ENCODE data around the gene TCF7.

Gene TCF7

DNA sequence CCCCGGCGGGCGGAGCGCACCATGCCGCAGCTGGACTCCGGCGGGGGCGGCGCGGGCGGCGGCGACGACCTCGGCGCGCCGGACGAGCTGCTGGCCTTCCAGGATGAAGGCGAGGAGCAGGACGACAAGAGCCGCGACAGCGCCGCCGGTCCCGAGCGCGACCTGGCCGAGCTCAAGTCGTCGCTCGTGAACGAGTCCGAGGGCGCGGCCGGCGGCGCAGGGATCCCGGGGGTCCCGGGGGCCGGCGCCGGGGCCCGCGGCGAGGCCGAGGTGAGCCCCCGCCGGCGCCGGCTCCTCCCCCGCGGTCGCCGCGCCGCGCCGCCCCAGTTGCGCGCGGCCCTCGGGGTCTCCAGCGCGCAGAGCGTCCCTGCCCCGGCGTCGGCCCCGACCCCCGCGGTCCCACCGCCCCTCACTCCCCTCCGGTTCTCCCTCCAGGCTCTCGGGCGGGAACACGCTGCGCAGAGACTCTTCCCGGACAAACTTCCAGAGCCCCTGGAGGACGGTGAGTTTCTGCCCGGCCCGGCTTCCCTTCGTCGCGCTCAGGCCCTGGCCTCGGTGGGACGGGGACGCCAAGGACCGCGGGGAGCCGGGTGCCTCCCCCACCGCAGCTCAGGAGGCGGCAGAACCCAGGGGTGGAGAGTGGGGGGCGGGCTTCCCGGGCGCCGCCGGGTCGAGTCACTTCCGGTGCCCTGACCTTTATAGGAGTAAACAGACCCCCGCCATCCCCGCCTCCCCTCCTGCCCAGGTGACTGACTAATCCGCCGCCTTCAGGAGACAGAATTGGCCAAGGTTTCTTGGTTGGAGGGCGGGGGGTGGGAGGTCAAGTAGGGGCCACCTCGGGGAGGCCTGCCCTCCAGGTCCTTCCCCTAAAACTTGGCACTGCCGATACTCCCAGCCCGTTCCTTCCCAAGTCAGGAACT lies 665 bp downstream of the TCF7 start:
- no peak for DNase-seq

DNA sequence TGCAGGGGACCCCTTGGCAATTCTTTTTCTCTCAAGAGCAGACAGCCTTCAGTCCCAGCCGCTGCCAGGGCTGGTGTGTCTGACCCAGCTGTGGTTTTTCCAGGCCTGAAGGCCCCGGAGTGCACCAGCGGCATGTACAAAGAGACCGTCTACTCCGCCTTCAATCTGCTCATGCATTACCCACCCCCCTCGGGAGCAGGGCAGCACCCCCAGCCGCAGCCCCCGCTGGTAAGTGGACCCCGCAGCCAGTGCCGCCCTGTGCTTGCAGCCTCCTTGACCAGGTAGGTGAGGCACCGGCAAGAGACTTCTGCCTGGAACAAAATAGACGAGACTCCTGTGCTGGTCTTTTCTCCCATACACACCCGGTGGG lies 1.3 kb downstream of the TCF7 start:
- DNase-seq, result no peak

GRCh38 chr5:134116286-134116685 lies 1.8 kb downstream of the TCF7 start:
- DNase-seq, result no peak

DNA sequence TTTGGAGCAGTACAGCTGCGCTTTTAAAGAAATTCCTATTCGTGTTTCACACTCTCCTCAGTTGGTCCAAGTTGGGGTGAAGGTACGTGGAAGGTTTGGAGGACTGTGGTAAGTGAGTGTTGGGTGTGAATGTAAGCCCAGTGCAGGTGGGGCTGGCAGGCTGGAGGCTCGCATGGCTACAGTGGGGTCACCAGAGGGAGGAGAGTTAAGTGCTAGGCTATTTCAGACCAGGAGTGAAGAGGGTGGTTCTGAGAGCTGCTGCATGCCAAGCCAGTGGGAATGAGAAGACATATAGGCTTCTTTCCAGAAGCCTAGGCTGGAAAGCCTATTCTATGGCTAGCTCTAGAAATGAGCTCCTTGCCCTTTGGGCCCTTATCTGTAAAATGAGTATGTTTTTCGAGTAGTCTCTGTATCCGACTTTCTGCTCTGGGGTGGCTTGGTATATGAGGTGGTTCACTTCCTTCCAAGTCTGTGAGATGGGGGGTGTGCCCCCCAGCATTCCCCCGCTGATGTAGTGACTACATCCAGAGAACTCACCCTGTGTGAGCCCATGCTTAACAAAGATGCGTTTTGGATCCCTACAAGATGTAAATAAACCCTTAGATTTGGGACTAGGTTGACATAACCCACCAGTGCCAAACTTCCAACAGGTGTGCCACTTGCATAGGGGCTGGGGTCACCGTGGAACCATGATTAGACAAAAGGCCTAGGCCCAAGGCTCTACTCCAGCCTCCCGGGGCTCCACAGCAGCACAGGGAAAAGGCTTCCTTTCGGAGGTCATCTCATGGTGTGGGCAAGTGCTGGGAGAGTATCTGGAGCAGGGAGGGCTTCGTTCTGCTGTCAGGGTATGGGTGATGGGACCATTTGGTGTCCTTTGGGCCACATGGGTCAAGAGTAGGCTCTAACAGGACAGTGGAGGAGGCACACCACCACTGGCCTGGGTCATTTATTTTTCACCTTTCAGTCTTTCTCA lies 2.6 kb downstream of the TCF7 start:
- no peak for DNase-seq

- no peak for DNase-seq
These were observed 3.8 kb downstream of the TCF7 start for GRCh38 chr5:134118212-134118835.

- DNase-seq, result no peak
These were observed 5.2 kb downstream of the TCF7 start for GRCh38 chr5:134119720-134120119.

- DNase-seq, result no peak
These were observed 6.1 kb downstream of the TCF7 start for GRCh38 chr5:134120386-134121138.

- DNase-seq, result no peak
These were observed 8.0 kb downstream of the TCF7 start for GRCh38 chr5:134122530-134122929.

DNA sequence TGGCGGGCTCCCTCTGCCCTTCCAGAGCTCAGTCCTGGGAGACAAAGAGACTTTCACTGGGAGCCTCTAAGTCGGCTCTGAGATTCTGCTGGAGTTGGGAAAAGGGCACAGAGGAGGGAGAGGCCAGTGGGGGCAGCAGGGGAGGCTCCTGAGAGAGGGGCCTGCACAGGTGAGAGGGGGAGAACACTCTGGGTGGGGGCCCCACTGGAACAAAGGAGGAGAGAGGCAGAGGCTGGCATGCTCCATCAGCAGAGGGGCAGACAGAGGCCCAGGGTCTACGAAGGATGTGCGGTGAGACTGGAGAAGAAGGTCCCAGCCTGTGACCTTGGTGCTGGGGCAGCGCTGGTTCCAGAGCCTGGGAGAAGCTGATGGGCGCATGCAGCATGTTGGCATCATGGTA lies 8.9 kb downstream of the TCF7 start:
- no peak for DNase-seq

GRCh38 chr5:134124289-134125038 lies 10.0 kb downstream of the TCF7 start:
- no peak for DNase-seq

GRCh38 chr5:134125039-134126015 lies 10.8 kb downstream of the TCF7 start:
- no peak for DNase-seq

GRCh38 chr5:134127376-134127861 lies 12.9 kb downstream of the TCF7 start:
- no peak for DNase-seq

DNA sequence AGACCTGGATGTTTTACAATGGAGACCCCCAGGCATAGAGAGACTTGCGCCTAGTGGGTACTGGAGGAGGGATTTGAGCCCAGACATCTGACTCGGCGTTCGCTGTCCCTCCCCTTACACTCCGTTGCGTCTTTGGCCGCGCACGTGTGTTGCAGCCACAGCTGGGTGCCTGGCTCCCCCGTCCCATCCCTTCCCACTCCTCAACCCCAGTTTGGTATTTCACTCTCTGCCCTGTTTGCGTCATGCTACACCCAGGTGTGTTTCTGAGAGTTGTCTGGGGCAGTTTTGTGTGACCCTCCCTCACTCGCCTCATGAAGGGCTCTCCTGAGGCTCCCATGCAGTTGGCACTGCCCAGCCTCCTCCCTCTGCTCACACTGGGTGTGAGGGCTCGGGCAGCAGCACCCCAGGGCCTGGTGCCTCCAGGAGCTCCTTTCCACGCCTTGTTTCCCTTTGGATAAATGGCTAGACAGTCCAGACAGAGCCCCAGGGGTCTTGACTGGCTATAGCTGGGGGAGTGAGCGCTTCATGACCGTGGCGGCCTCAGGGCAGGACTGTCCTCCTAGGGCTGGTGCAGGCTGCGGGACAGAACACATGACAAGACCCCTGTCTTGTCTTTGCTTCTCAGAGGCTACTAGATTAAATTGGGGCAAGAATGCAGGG lies 13.6 kb downstream of the TCF7 start:
- no peak for DNase-seq

DNA sequence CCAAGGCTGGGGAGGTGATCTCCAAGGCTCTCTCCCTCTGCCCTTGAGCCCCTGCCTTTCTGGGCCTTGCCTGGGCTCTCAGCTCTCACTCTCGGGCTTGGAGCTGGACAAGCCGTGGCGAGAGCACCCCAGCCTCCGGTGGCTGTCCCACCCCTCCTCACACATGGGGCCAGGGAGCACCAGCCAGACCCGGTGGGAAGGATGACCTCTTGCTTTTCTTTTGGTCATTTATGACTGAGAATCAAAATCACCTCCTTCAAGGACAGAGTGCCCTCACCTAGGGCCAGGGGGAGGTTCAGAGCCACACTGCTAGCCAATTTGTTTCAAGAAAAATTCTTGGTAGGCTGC lies 14.1 kb downstream of the TCF7 start:
- DNase-seq, result no peak

- DNase-seq, result no peak
These were observed 15.1 kb downstream of the TCF7 start for GRCh38 chr5:134129411-134130238.

DNA sequence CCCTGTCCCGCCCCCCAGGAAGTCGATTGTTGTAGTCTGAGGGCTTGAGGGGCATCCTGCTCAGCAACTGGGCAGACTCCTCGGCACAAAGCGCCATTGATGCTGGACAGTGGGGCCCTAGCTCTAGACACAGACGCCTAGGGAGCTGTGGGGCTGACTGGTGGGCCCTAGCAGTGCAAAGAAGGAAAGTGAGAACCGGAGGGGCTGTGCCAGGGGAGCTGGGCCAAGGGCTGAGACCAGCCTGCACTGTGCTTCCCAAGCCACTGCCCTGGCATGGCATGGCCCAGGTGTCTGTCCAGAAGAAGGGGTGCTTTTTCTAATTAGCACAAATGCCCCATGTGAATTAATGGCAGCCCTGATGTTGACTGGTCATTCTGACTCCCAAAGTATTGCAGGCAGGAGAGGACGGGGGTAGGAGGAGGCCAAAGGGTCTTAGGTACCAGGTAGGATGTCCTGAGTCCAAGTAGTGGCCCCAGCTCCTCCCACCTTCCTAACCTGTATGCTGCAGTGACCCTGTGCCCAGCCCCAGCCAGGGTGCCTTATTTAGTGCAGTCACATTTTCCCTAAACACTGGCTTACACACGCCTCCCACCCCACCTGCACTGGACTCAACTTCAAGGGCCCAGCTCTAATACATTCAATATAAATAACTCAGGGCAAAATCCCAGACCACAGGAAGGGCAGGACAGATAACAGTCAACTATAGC lies 15.9 kb downstream of the TCF7 start:
- DNase-seq, result no peak

- no peak for DNase-seq
These were observed 16.7 kb downstream of the TCF7 start for GRCh38 chr5:134131165-134131564.
